ENCODE results near the gene NABP2.
"Not testable (repeated sequence)": the region's sequence is repeated elsewhere in the genome, so short reads cannot be mapped to it uniquely, and the experiment has no call there.

NABP2 gene

DNA sequence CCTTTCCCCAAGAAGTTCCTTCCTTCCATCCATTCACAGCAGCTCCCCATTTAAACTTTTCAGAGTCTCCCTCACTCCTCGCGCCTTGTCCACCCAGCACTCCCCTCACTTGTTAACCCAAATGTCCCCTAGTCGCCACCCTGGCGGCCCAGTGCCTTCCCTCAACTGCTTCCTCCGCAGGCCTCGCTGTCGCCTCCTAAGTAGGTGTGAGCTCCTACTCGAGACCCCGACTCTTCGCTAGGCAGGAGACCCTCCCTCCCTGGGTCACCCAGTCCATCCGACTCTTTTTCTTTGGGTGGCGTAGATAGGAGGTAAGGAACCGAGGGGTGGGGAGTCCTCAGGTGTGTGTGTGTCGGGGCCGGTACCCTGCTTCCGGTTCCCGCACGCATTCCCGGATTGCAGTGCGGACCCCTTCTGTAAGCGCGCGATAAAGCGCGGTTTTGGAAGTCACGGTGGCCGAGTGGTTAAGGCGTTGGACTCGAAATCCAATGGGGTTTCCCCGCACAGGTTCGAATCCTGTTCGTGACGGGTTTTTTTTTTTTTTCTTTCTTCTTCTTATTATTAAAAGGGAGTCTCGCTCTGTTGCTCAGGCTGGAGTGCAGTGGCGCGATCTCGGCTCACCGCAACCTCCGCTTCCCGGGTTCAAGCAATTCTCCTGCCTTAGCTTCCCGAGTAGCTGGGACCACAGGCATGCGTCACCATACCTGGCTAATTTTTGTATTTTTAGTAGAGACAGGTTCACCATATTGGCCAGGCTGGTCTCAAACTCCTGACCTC is 34.0 kb upstream of the NABP2 start:
- peak overlapping the region; percentile 89 to 95 for H3K27ac ChIP-seq
- TF ChIP-seq, protein P1, sequence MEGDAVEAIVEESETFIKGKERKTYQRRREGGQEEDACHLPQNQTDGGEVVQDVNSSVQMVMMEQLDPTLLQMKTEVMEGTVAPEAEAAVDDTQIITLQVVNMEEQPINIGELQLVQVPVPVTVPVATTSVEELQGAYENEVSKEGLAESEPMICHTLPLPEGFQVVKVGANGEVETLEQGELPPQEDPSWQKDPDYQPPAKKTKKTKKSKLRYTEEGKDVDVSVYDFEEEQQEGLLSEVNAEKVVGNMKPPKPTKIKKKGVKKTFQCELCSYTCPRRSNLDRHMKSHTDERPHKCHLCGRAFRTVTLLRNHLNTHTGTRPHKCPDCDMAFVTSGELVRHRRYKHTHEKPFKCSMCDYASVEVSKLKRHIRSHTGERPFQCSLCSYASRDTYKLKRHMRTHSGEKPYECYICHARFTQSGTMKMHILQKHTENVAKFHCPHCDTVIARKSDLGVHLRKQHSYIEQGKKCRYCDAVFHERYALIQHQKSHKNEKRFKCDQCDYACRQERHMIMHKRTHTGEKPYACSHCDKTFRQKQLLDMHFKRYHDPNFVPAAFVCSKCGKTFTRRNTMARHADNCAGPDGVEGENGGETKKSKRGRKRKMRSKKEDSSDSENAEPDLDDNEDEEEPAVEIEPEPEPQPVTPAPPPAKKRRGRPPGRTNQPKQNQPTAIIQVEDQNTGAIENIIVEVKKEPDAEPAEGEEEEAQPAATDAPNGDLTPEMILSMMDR (IDR thresholded peaks at IDR 0.05), result peak; percentile 17
- DNase-seq (ENCODE audit: low spot score), result peak; percentile 89
- H3K4me3 ChIP-seq, result peak overlapping the region; percentile 86

DNA sequence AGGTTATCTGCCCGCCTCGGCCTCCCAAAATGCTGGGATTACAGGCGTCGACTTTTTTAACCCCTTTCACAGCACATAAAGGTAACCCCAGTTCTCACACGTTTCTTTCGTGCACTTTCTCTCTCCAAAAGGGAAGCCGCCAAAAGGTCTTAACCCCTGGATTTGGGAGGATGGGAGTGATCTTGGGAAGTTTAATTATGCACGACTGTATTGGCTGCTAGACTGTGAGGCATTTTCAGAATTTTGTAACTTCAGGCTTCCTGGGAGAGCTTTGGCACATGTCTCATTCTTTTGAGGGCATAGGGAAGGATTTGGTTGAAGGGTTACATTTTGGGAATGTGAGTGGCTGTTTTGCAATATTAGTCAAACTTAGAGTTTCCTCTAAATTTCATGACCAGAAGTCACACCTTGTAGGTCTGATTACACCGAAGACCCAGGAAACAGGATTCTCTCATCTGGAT is 33.4 kb upstream of the NABP2 start:
- no peak for DNase-seq (ENCODE audit: low spot score)
- TF ChIP-seq, protein P1 (IDR thresholded peaks at IDR 0.05), result no peak
- Histone ChIP-seq H3K27ac (peak overlapping the region; percentile 89 to 95), H3K4me3 (peak overlapping the region; percentile 86)

DNA sequence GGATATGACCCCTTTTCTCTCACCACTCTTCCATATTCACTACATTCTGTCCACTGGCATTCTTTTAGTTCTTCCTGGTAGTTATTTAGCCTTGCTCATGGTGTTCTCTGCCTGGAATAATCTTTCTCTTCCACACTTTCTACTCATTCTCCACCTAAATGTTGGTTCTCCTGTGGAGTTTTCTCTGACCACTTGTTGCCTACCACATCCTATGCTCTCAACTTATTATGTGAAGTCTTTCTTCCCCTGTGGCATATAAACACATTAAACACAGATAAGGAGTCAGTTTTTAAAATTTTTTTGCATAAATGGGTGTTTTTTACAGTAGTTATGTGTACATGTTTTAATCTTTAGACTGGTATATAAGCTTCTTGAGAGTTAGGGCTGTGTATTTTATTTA is 31.6 kb upstream of the NABP2 start:
- no peak overlapping the region for H3K4me3 ChIP-seq
- TF ChIP-seq, protein P1 (IDR thresholded peaks at IDR 0.05), result no peak
- DNase-seq (ENCODE audit: low spot score), result no peak
- no peak overlapping the region for H3K27ac ChIP-seq

DNA sequence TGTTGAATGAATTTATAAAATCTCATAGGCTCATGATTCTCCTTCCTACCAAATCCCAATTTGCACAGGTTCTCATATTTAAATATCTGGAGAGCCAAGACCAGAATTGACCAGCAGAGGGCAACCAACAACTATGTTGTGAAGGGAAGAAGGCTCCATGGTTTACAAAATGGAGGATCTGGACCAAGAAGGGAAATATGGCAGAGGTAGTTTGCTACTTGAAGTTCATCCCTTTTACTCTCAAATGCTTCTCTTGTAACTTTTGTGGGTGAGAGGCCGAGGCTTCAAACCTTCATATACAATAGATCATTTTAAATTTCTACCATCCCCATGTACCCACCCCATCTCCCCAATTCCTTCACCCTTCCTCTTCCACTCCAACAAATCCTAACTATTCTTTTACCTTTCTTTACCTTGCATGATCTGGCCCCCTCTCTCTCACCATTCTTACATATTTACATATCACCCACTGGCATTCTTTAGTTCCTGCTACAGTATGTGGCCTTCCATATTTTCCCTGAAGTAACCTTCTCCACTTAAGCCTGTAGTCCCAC is 31.0 kb upstream of the NABP2 start:
- H3K4me3 ChIP-seq, result no peak overlapping the region
- H3K27ac ChIP-seq, result peak overlapping the region in 1 of 2 donors; percentile 12
- DNase-seq (ENCODE audit: low spot score), result no peak
- TF ChIP-seq, protein P1 (IDR thresholded peaks at IDR 0.05), result peak; percentile 48

DNA sequence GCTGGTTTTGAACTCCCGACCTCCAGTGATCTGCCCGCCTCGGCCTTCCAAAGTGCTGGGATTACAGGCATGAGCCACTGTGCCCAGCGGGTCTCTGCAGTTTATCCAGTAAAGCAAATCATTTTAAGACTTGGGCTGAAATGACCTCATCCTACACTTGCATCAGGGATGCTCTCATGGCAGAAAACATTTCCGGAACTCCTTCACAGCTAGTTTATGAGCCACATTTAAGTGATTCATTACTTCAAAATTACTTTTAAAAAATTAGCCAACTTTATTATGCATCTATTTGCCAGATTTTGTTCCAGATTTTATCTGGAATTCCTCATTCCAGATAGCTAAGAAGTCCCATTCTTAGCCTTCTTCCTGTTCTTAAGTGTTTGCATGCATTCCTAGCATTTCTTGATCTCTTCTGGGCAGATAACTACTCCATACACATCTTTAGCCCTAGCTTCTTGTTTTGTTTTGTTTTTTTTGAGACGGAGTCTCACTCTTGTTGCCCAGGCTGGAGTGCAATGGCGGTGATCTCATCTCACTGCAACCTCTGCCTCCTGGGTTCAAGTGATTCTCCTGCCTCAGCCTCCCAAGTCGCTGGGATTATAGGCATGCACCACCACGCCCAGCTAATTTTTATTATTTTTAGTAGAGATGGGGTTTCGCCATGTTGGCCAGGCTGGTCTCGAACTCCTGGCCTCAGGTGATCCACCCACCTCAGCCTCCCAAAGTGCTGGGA is 27.2 kb upstream of the NABP2 start:
- peak overlapping the region in 1 of 2 donors; percentile 66 for H3K27ac ChIP-seq
- not testable (repeated sequence) for DNase-seq (ENCODE audit: low spot score); H3K4me3 ChIP-seq

DNA sequence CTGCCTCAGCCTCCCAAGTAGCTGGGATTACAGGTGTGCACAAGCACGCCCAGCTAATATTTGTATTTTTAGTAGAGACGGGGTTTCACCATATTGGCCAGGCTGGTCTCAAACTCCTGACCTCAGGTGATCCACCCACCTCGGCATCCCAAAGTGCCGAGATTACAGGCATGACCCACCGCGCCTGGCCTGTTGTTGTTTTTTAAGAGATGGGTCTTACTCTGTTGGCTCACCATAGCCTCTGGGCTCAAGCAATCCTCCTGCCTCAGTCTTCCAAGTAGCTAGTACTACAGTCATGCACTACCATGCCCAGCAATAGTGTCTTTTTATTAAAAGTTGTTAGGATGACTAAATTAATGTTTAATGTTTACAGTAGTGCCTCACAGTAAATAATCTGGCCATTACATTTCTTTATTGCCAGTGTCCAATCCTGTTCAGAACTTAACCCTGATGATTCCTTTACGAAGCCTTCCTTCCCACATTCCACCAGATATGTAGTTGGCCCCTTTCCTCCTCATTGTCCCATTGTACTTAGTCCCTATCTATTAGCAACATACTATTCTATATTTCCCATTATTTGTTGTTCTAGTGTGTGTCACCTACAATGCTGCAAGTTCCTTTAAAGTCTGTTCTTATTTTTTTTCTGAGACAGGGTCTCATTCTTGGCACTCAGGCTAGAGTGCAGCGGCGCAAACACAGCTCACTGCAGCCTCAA is 26.1 kb upstream of the NABP2 start:
- Histone ChIP-seq H3K27ac (peak overlapping the region in 1 of 2 donors; percentile 5), H3K4me3 (no peak overlapping the region)
- TF ChIP-seq, protein P1 (IDR thresholded peaks at IDR 0.05), result no peak
- no peak for DNase-seq (ENCODE audit: low spot score)

DNA sequence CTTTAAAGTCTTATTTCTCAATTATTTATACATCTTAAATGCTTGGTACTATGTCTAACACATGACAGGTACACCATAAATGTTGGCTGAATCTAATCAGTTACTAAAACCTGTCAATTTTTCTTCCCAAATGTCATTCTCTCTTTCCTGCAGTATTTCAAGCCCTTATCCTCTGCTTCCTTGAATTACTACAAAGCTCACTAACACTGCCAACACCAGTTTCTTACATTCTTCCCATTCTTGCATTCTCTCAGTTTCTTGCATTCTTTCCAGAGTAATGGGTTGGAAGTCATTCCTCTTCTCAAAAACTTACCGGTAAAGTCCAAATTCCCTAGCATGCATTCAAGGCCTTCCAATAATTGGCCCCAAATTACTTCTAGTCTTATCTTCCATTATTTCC is 25.3 kb upstream of the NABP2 start:
- TF ChIP-seq, protein P1 (IDR thresholded peaks at IDR 0.05), result no peak
- Histone ChIP-seq H3K4me3 (no peak overlapping the region), H3K27ac (no peak overlapping the region)
- DNase-seq (ENCODE audit: low spot score), result no peak

All from coronary artery (tissue), 2 donors.